SK-N-DZ (cell line): ENCODE data around the gene COL7A1.
"Not testable (repeated sequence)": the region's sequence is repeated elsewhere in the genome, so short reads cannot be mapped to it uniquely, and the experiment has no call there.

ENCODE experiments used
- DNase-seq: peaks from one replicate; pipeline ENCODE4 v3.0.0-alpha.2; 2015; ENCODE audit warnings: low spot score

COL7A1 gene

GRCh38 chr3:48544141-48544540, 51.0 kb downstream of the COL7A1 start:
- DNase-seq, result no peak

GRCh38 chr3:48543271-48543866, 51.8 kb downstream of the COL7A1 start:
- DNase-seq, result no peak

GRCh38 chr3:48538451-48538850, 56.7 kb downstream of the COL7A1 start:
- no peak for DNase-seq

GRCh38 chr3:48536785-48537184, 58.3 kb downstream of the COL7A1 start:
- no peak for DNase-seq

GRCh38 chr3:48536116-48536515, 59.0 kb downstream of the COL7A1 start:
- DNase-seq, result no peak

- DNase-seq, result no peak
Observed at GRCh38 chr3:48535578-48535977, 59.6 kb downstream of the COL7A1 start.

GRCh38 chr3:48532977-48533337, 62.2 kb downstream of the COL7A1 start:
- no peak for DNase-seq

- no peak for DNase-seq
Observed at GRCh38 chr3:48532271-48532976, 62.7 kb downstream of the COL7A1 start.

- DNase-seq, result not testable (repeated sequence)
Observed at GRCh38 chr3:48530701-48531100, 64.4 kb downstream of the COL7A1 start.

- no peak for DNase-seq
Observed at GRCh38 chr3:48528754-48529153, 66.4 kb downstream of the COL7A1 start.

- DNase-seq, result no peak
Observed at GRCh38 chr3:48528048-48528447, 67.1 kb downstream of the COL7A1 start.

- no peak for DNase-seq
Observed at GRCh38 chr3:48524970-48525369, 70.2 kb downstream of the COL7A1 start.

GRCh38 chr3:48521635-48522034, 73.5 kb downstream of the COL7A1 start:
- no peak for DNase-seq

GRCh38 chr3:48519277-48519643, 75.9 kb downstream of the COL7A1 start:
- DNase-seq, result no peak

- no peak for DNase-seq
Observed at GRCh38 chr3:48518638-48519276, 76.4 kb downstream of the COL7A1 start.

GRCh38 chr3:48518069-48518468, 77.1 kb downstream of the COL7A1 start:
- DNase-seq, result no peak

GRCh38 chr3:48516571-48516970, 78.6 kb downstream of the COL7A1 start:
- DNase-seq, result no peak

- no peak for DNase-seq
Observed at GRCh38 chr3:48514431-48515227, 80.5 kb downstream of the COL7A1 start.
